ENCODE measurements around the gene GALNT3. TPM values are rescaled to one million over a fixed set of nuclear protein-coding genes. Genes with fewer than 3 reads are reported as not detected.

The GALNT3 gene
- total RNA-seq, 1 experiment from 2014 or later = 9.8 TPM

GRCh38 chr2:165794536-165794928 is 485 bp upstream of the GALNT3 start:
- H4K20me1 ChIP-seq (ENCODE audit: insufficient read depth) = no peaks in the 10 kb centered on the region
- H3K36me3 ChIP-seq (ENCODE audit: control insufficient read depth in 1 of 2, insufficient read depth in 2 of 2, low read length in 2 of 2) = no peaks in the 10 kb centered on the region
- no peaks in the 10 kb centered on the region for H3K9me3 ChIP-seq (ENCODE audit: control insufficient read depth in 1 of 2, insufficient read depth in 1 of 2, low read depth in 1 of 2, low read length in 2 of 2)
- H3K79me2 ChIP-seq (ENCODE audit: insufficient read depth, low read length) = no peaks in the 10 kb centered on the region
- RAD21 ChIA-PET (ENCODE audit: low non-redundant PET in 1 of 2, low total read pairs in 2 of 2, uncharacterized antibody in 2 of 2, unreplicated experiment in 2 of 2) = no interaction called here
- DNase-seq (ENCODE audit: low read depth, low spot score) (peak; percentile 6), ATAC-seq (peak; percentile 46)
- CTCF ChIA-PET = no interaction called here
- BruUV-seq (replicated peaks) = no TSS peak
- H3K27ac ChIP-seq (ENCODE audit: low read depth, low read length) = peak overlapping the region; percentile 6; the same call in 1 of the 2 replicates
- intact Hi-C loops (cut with micrococcal nuclease) = loop anchor here (5.0 kb wide), 1 partner anchor 158 kb away; the partner anchor contains the start of gene TTC21B
- peak overlapping the region; percentile 79 for H3K4me2 ChIP-seq (ENCODE audit: low read length)
- H3K27me3 ChIP-seq (ENCODE audit: insufficient read depth, low read length) = no peaks in the 10 kb centered on the region
- no peak for TF ChIP-seq YY1 (IDR thresholded peaks at IDR 0.05; ENCODE audit: extremely low read depth, insufficient replicate concordance, low read depth, low read length)
- no peak for TF ChIP-seq CEBPB (IDR thresholded peaks at IDR 0.05; ENCODE audit: low read depth)
- no peak for TF ChIP-seq TCF7L2 (IDR thresholded peaks at IDR 0.05; ENCODE audit: borderline replicate concordance, extremely low read depth, insufficient read depth, insufficient read length)
- no peak for TF ChIP-seq MAX (IDR thresholded peaks at IDR 0.05)
- TF ChIP-seq POLR2AphosphoS5 (IDR thresholded peaks at IDR 0.05; ENCODE audit: low read depth, low read length) = no peak
- TF ChIP-seq SIN3A (IDR thresholded peaks at IDR 0.05; ENCODE audit: low read depth) = no peak; the same call in 1 of the 2 replicates
- TF ChIP-seq EZH2 (IDR thresholded peaks at IDR 0.05) = no peak
- no peak for TF ChIP-seq SP1 (IDR thresholded peaks at IDR 0.05; ENCODE audit: low read depth)
- no peak for TF ChIP-seq ZNF274 (IDR thresholded peaks at IDR 0.05; ENCODE audit: low read depth, low read length)
- TF ChIP-seq FOSL1 (IDR thresholded peaks at IDR 0.05; ENCODE audit: low read depth) = no peak
- TF ChIP-seq POLR2A (IDR thresholded peaks at IDR 0.05; ENCODE audit: borderline replicate concordance, extremely low read depth, insufficient read depth, insufficient read length) = no peak
- TF ChIP-seq ZBTB33 (IDR thresholded peaks at IDR 0.05; ENCODE audit: extremely low read depth, insufficient replicate concordance, low read length) = no peak
- no peak for TF ChIP-seq EZH2phosphoT487 (IDR thresholded peaks at IDR 0.05; ENCODE audit: borderline replicate concordance)
- TF ChIP-seq EGR1 (IDR thresholded peaks at IDR 0.05; ENCODE audit: low read depth) = no peak
- no peak for TF ChIP-seq ATF3 (IDR thresholded peaks at IDR 0.05)
- no peak for TF ChIP-seq SRF (IDR thresholded peaks at IDR 0.05; ENCODE audit: low read depth)
- TF ChIP-seq REST (IDR thresholded peaks at IDR 0.05; ENCODE audit: low read depth) = no peak
- peak overlapping the region; percentile 64 to 69 for H3K4me3 ChIP-seq (replicated peaks in 1 of 2; ENCODE audit: low read depth in 1 of 2, low read length in 2 of 2)
- H3K9ac ChIP-seq (ENCODE audit: low read length) = peak overlapping the region; percentile 62
- H3K4me1 ChIP-seq (ENCODE audit: control insufficient read depth in 1 of 2, insufficient read depth in 2 of 2, low read length in 2 of 2) = peaks cover 3 to 31% of the 10 kb centered on the region in 2 experiments; a peak in 2 of 4 replicates
- POLR2A ChIA-PET = interaction anchor here (1.3 kb wide), 1 partner anchor 19 kb away, joined by 3 read pairs; no protein-coding TSS in a partner anchor
- peak overlapping the region; percentile 71 for H2AFZ ChIP-seq (ENCODE audit: low read depth, low read length, poor library complexity, severe bottlenecking)
- H3K9me2 ChIP-seq (ENCODE audit: insufficient read depth) = no peaks in the 10 kb centered on the region
